PC-9 (cell line): ENCODE results near the gene DMKN. TPM values are rescaled to one million over a fixed set of nuclear protein-coding genes. Genes with fewer than 3 reads are reported as not detected.

Source experiments
- BruUV-seq: library from RNA; stranded (reverse); fragments of 400-500 nt; replicated peaks from 2 replicates; lab custom pipeline; 2021; lab: Mats Ljungman, UMichigan
- CTCF ChIA-PET: fragments of 300-600 bp; sonication (Branson Sonifier 250); formaldehyde crosslinking; loops from one replicate; lab custom pipeline; 2022; ENCODE audit warnings: antibody characterized with exemption; lab: Charles Lee
- POLR2A ChIA-PET: fragments of 300-600 bp; sonication (Branson Sonifier 250); formaldehyde crosslinking; loops from one replicate; lab custom pipeline; 2022; ENCODE audit warnings: antibody characterized with exemption; ENCODE audit not compliant: unreplicated experiment; lab: Charles Lee
- DNase-seq, 2 experiments: peaks; one replicate each; pipeline versions ENCODE4 v3.0.0 to v3.0.0-alpha.2; 2015 to 2022; ENCODE audit warnings: mixed read lengths in 1 of 2
- H2AFZ ChIP-seq: fragments of 200-600 bp; sonication (generic); 2 replicates; pipeline ENCODE4 v1.8.1; 2017; ENCODE audit warnings: antibody characterized with exemption
- H3F3A ChIP-seq: fragments of 200-600 bp; sonication (generic); 2 replicates; pipeline ENCODE4 v1.8.1; 2017; ENCODE audit warnings: antibody characterized with exemption, mild to moderate bottlenecking, low read depth; ENCODE audit not compliant: insufficient read depth
- H3K27ac ChIP-seq: fragments of 200-600 bp; sonication (generic); 2 replicates; pipeline ENCODE4 v1.6.1; 2016; ENCODE audit warnings: mixed run types
- H3K27me3 ChIP-seq: fragments of 200-600 bp; sonication (generic); 2 replicates; pipeline ENCODE4 v1.6.1; 2016; ENCODE audit warnings: low read depth, mixed run types; ENCODE audit not compliant: insufficient read depth
- H3K36me3 ChIP-seq: fragments of 200-600 bp; sonication (generic); 2 replicates; pipeline ENCODE4 v1.6.1; 2016; ENCODE audit warnings: low read depth, mixed run types
- H3K4me1 ChIP-seq: fragments of 200-600 bp; sonication (generic); replicated peaks from 2 replicates; pipeline ENCODE4 v1.6.1; 2016; ENCODE audit warnings: mixed run types; ENCODE audit not compliant: insufficient read depth
- H3K4me2 ChIP-seq: fragments of 200-600 bp; sonication (generic); 2 replicates; pipeline ENCODE4 v1.6.1; 2017; ENCODE audit warnings: mixed run types
- H3K4me3 ChIP-seq: fragments of 200-600 bp; sonication (generic); 2 replicates; pipeline ENCODE4 v1.6.1; 2016; ENCODE audit warnings: mixed run types
- H3K79me2 ChIP-seq: fragments of 200-600 bp; sonication (generic); 2 replicates; pipeline ENCODE4 v1.6.1; 2017; ENCODE audit warnings: low read depth, mixed run types
- H3K9me2 ChIP-seq: fragments of 200-600 bp; sonication (generic); 2 replicates; pipeline ENCODE4 v1.8.1; 2017; ENCODE audit warnings: mild to moderate bottlenecking; ENCODE audit not compliant: insufficient read depth
- H3K9me3 ChIP-seq: fragments of 200-600 bp; sonication (generic); 2 replicates; pipeline ENCODE4 v1.8.1; 2016; ENCODE audit warnings: low read depth; ENCODE audit not compliant: insufficient read depth
- H4K20me1 ChIP-seq: fragments of 200-600 bp; sonication (generic); 2 replicates; pipeline ENCODE4 v1.8.1; 2017; ENCODE audit not compliant: insufficient read depth
- EZH2 ChIP-seq: fragments of 200-600 bp; sonication (generic); IDR thresholded peaks from 2 replicates; pipeline ENCODE4 v1.8.0; 2017; ENCODE audit warnings: antibody characterized with exemption, low read depth
- intact Hi-C: fragments of 100-400 bp; cut with micrococcal nuclease; formaldehyde crosslinking; loops from one replicate; pipeline ENCODE4 v1.10.0; 2022; ENCODE audit not compliant: unreplicated experiment
- total RNA-seq: library from RNA; stranded (reverse); gene quantifications from 2 replicates; pipeline ENCODE4 v1.2.3, GENCODE V29; 2021
- TF ChIP-seq, protein P1 (sequence below): fragments of 200-600 bp; sonication (generic); conservative IDR thresholded peaks from 2 replicates; pipeline ENCODE4 v1.6.1; 2017; ENCODE audit warnings: mixed run types, antibody characterized with exemption, mild to moderate bottlenecking, moderate library complexity

The DMKN gene
- total RNA-seq, 1 experiment from 2014 or later = 135 TPM

DNA sequence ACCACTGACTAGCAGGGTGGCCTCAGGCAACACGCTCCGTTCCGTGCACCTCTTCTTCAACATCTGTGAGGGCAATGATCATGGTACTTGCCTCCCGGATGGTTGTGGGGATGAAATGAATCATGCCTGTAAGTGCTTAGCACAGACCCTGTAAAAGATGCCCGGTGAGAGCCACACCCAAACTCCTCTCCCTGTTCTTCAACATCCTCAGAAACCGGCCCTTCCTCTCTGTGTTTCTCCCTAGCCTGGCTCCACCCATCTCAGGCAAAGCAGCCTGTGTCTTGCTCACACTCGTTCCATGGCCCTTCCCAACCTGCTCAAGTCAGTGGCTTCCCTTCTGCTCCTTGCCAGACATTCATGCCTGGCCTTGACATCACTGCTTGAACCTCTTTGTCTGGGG lies 5.8 kb upstream of the DMKN start:
- BruUV-seq = no TSS peak
- Histone ChIP-seq H3K4me3 (no peak overlapping the region), H3K4me2 (no peak overlapping the region), H3K79me2 (no peaks in the 10 kb centered on the region), H3K9me3 (no peaks in the 10 kb centered on the region), H2AFZ (no peak overlapping the region), H3F3A (no peaks in the 10 kb centered on the region), H3K9me2 (no peaks in the 10 kb centered on the region), H3K27me3 (0 out of 2 replicates have a peak, but pooled peaks cover 1% of the 10 kb centered on the region), H3K27ac (no peak overlapping the region), H3K4me1 (0 out of 2 replicates have a peak, but pooled peaks cover under 1% of the 10 kb centered on the region), H4K20me1 (no peaks in the 10 kb centered on the region), H3K36me3 (no peaks in the 10 kb centered on the region)
- intact Hi-C loops = no loop called here
- ChIA-PET CTCF (no interaction called here), POLR2A (interaction anchor here (0.6 kb wide), 1 partner anchor 22 kb away, joined by 3 read pairs; no protein-coding TSS in a partner anchor)
- peak; percentile 40 to 66 for DNase-seq
- no peak for TF ChIP-seq EZH2
- TF ChIP-seq, protein P1, sequence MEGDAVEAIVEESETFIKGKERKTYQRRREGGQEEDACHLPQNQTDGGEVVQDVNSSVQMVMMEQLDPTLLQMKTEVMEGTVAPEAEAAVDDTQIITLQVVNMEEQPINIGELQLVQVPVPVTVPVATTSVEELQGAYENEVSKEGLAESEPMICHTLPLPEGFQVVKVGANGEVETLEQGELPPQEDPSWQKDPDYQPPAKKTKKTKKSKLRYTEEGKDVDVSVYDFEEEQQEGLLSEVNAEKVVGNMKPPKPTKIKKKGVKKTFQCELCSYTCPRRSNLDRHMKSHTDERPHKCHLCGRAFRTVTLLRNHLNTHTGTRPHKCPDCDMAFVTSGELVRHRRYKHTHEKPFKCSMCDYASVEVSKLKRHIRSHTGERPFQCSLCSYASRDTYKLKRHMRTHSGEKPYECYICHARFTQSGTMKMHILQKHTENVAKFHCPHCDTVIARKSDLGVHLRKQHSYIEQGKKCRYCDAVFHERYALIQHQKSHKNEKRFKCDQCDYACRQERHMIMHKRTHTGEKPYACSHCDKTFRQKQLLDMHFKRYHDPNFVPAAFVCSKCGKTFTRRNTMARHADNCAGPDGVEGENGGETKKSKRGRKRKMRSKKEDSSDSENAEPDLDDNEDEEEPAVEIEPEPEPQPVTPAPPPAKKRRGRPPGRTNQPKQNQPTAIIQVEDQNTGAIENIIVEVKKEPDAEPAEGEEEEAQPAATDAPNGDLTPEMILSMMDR = no peak

DNA sequence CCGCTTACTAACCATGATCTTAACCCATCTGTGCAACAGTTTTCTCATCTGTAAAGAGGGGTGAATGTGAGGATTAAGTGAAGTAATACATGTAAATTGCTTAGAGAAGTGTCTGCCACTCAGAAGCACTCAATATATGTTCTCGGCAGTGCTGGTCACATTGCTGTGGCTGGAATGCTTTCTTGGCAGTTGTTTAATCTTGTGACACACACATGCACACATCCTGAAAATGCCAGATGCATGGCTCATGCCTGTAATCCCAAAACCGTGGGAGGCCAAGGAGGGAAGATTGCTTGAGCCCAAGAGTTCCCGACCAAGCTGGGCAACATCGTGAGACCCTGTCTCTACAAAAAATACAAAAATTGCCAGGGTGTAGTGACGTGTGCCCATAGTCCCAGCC lies 4.9 kb upstream of the DMKN start:
- intact Hi-C loops = no loop called here
- Histone ChIP-seq H3F3A (no peaks in the 10 kb centered on the region), H3K79me2 (no peaks in the 10 kb centered on the region), H3K4me1 (peaks cover 9% of the 10 kb centered on the region; the same call in 1 of the 2 replicates), H3K4me3 (no peak overlapping the region), H3K9me2 (no peaks in the 10 kb centered on the region), H4K20me1 (no peaks in the 10 kb centered on the region), H3K9me3 (no peaks in the 10 kb centered on the region), H3K4me2 (no peak overlapping the region), H3K36me3 (no peaks in the 10 kb centered on the region), H3K27me3 (no peaks in the 10 kb centered on the region), H3K27ac (no peak overlapping the region), H2AFZ (no peak overlapping the region)
- ChIA-PET CTCF (no interaction called here), POLR2A (no interaction called here)
- TF ChIP-seq EZH2 = no peak
- TF ChIP-seq, protein P1 = no peak
- no TSS peak for BruUV-seq
- DNase-seq = peak in 1 of 2 experiments; percentile 57

DNA sequence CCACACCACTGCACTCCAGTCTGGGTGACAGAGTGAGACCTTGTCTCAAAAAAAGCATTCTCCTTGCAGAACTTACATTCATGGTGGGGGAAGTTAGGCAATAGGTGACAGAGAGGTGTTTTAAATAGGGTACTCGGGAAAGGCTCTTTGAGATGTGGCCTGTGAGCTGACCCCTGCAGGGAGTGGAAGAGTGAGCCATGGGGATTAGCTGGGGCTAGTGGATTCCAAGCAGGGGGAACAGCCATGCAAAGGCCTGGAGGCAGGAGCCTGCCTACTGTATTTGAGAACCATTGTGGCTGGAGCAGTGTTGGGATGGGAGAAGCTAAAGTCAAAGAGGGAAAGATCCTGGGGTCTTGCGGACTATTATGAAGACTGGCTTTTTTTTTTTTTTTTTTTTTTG lies 3.9 kb upstream of the DMKN start:
- Histone ChIP-seq H3K27ac (no peak overlapping the region), H3K9me2 (no peaks in the 10 kb centered on the region), H3K4me2 (no peak overlapping the region), H3K36me3 (no peaks in the 10 kb centered on the region), H3K79me2 (no peaks in the 10 kb centered on the region), H3F3A (no peaks in the 10 kb centered on the region), H3K4me3 (no peak overlapping the region), H3K9me3 (no peaks in the 10 kb centered on the region), H3K4me1 (peaks cover 12% of the 10 kb centered on the region; the same call in 1 of the 2 replicates), H3K27me3 (no peaks in the 10 kb centered on the region), H2AFZ (no peak overlapping the region), H4K20me1 (no peaks in the 10 kb centered on the region)
- no TSS peak for BruUV-seq
- ChIA-PET POLR2A (interaction anchor here (0.6 kb wide), 1 partner anchor 425 kb away, joined by 18 read pairs; no protein-coding TSS in a partner anchor), CTCF (no interaction called here)
- intact Hi-C loops = no loop called here
- TF ChIP-seq, protein P1 = no peak
- no peak for TF ChIP-seq EZH2
- DNase-seq = no peak
